HCT116 (cell line): ENCODE measurements around the gene ALDH7A1. TPM values are rescaled to one million over a fixed set of nuclear protein-coding genes. Genes with fewer than 3 reads are reported as not detected.

Experiments used
- ATAC-seq: fragments of 200-7000 bp; cut with Tn5 transposase; 2 replicates; pipeline ENCODE4 v1.9.1; 2020; ENCODE audit warnings: mild to moderate bottlenecking, moderate library complexity
- BruUV-seq: library from RNA; stranded (reverse); fragments of 400-500 nt; replicated peaks from 2 replicates; lab custom pipeline; 2021; lab: Mats Ljungman, UMichigan
- CTCF ChIA-PET: fragments of 300-600 bp; sonication (Branson Sonifier 250); formaldehyde crosslinking; loops from one replicate; lab custom pipeline; 2021; ENCODE audit warnings: antibody characterized with exemption; lab: Charles Lee
- POLR2A ChIA-PET: fragments of 300-600, 350-600 bp; sonication (Branson Sonifier 250); formaldehyde crosslinking; loops from one replicate; lab custom pipeline; 2021; ENCODE audit warnings: antibody characterized with exemption; lab: Charles Lee
- RAD21 ChIA-PET, 2 experiments: fragments of 300-600 bp; sonication (Branson Sonifier 250); formaldehyde crosslinking; loops; one replicate each; lab custom pipeline; 2023; ENCODE audit warnings: low total read pairs in 2 of 2; ENCODE audit not compliant: uncharacterized antibody in 2 of 2, unreplicated experiment in 2 of 2, low non-redundant PET in 1 of 2; lab: Charles Lee
- DNase-seq: peaks from one replicate; pipeline ENCODE4 v3.0.0-alpha.2; 2010; ENCODE audit warnings: low read depth, low spot score
- H2AFZ ChIP-seq: fragments of 200-600 bp; shearing (Covaris generic), sonication (generic); 2 replicates; pipeline ENCODE4 v1.6.1; 2017; ENCODE audit warnings: low read depth, mixed run types, mixed read lengths, antibody characterized with exemption, low read length; ENCODE audit not compliant: poor library complexity, severe bottlenecking
- H3K27ac ChIP-seq: 2 replicates; pipeline ENCODE4 v1.5.1; 2012; ENCODE audit warnings: low read depth, low read length
- H3K27me3 ChIP-seq: fragments of 200-600 bp; sonication (generic); 2 replicates; pipeline ENCODE4 v1.6.1; 2016; ENCODE audit warnings: mixed run types, low read length, mixed read lengths; ENCODE audit not compliant: insufficient read depth
- H3K36me3 ChIP-seq, 2 experiments: fragments of 200-500 bp in 1 of 2; fragments of 200-600 bp in 1 of 2; sonication (Bioruptor generic) in 1 of 2; sonication (generic) in 1 of 2; 2 replicates each; pipeline versions ENCODE4 v1.5.1 to v1.6.1; 2014 to 2016; ENCODE audit warnings: low read length in 2 of 2, inconsistent platforms in 1 of 2, mixed read lengths in 1 of 2, mixed run types in 1 of 2; ENCODE audit not compliant: insufficient read depth in 2 of 2, control insufficient read depth in 1 of 2
- H3K4me1 ChIP-seq, 2 experiments: fragments of 200-600 bp in 1 of 2; sonication (generic) in 1 of 2; 2 replicates each; pipeline versions ENCODE4 v1.5.1 to v1.6.1; 2012 to 2017; ENCODE audit warnings: low read length in 2 of 2, inconsistent platforms in 1 of 2, mild to moderate bottlenecking in 1 of 2, mixed read lengths in 1 of 2, mixed run types in 1 of 2, moderate library complexity in 1 of 2; ENCODE audit not compliant: insufficient read depth in 2 of 2, control insufficient read depth in 1 of 2
- H3K4me2 ChIP-seq: fragments of 200-600 bp; sonication (generic); 2 replicates; pipeline ENCODE4 v1.6.1; 2017; ENCODE audit warnings: mixed run types, low read length, mixed read lengths
- H3K4me3 ChIP-seq, 2 experiments: fragments of 200-600 bp in 1 of 2; sonication (generic) in 1 of 2; replicated peaks in 1 of 2; 2 replicates each; pipeline ENCODE4 v1.5.1; 2011 to 2016; ENCODE audit warnings: low read length in 2 of 2, control low read depth in 1 of 2, low read depth in 1 of 2, mild to moderate bottlenecking in 1 of 2, mixed read lengths in 1 of 2, mixed run types in 1 of 2
- H3K79me2 ChIP-seq: fragments of 200-600 bp; sonication (generic); 2 replicates; pipeline ENCODE4 v1.6.1; 2017; ENCODE audit warnings: mild to moderate bottlenecking, mixed run types, low read length, moderate library complexity, mixed read lengths; ENCODE audit not compliant: insufficient read depth
- H3K9ac ChIP-seq: fragments of 200-600 bp; sonication (generic); 2 replicates; pipeline ENCODE4 v1.6.1; 2016; ENCODE audit warnings: low read length, mixed read lengths
- H3K9me2 ChIP-seq: fragments of 200-600 bp; sonication (generic), shearing (Covaris generic); 2 replicates; pipeline ENCODE4 v1.6.1; 2017; ENCODE audit warnings: mixed run types, mild to moderate bottlenecking, moderate library complexity; ENCODE audit not compliant: insufficient read depth
- H3K9me3 ChIP-seq, 2 experiments: fragments of 200-500 bp in 1 of 2; fragments of 200-600 bp in 1 of 2; sonication (Bioruptor generic) in 1 of 2; sonication (generic) in 1 of 2; 2 replicates each; pipeline ENCODE4 v1.6.1; 2014 to 2017; ENCODE audit warnings: low read length in 2 of 2, mixed read lengths in 2 of 2, inconsistent platforms in 1 of 2, low read depth in 1 of 2, mild to moderate bottlenecking in 1 of 2, mixed run types in 1 of 2, moderate library complexity in 1 of 2; ENCODE audit not compliant: control insufficient read depth in 1 of 2, insufficient read depth in 1 of 2
- H4K20me1 ChIP-seq: fragments of 200-600 bp; sonication (generic), shearing (Covaris generic); 2 replicates; pipeline ENCODE4 v1.6.1; 2017; ENCODE audit warnings: mixed run types, mild to moderate bottlenecking, moderate library complexity; ENCODE audit not compliant: insufficient read depth
- CBX3 ChIP-seq: IDR thresholded peaks from 2 replicates; pipeline ENCODE4 v1.6.1; 2012; ENCODE audit warnings: low read depth
- CEBPB ChIP-seq: IDR thresholded peaks from 2 replicates; pipeline ENCODE4 v1.6.1; 2012; ENCODE audit warnings: low read depth
- CTCF ChIP-seq, 3 experiments: fragments of 200-600 bp in 1 of 3; sonication (generic) in 1 of 3; IDR thresholded peaks in 2 of 3; conservative IDR thresholded peaks in 1 of 3; 2 replicates each; pipeline ENCODE4 v1.5.1; 2012 to 2017; ENCODE audit warnings: low read depth in 2 of 3, low read length in 2 of 3, antibody characterized with exemption in 1 of 3, borderline replicate concordance in 1 of 3, control low read depth in 1 of 3, mild to moderate bottlenecking in 1 of 3, mixed read lengths in 1 of 3, mixed run types in 1 of 3, moderate library complexity in 1 of 3; ENCODE audit not compliant: insufficient read depth in 1 of 3
- EGR1 ChIP-seq: IDR thresholded peaks from 2 replicates; pipeline ENCODE4 v1.6.1; 2012; ENCODE audit warnings: low read depth
- ELF1 ChIP-seq: IDR thresholded peaks from 2 replicates; pipeline ENCODE4 v1.6.1; 2012; ENCODE audit warnings: low read depth, borderline replicate concordance
- EZH2 ChIP-seq: fragments of 200-600 bp; sonication (generic); IDR thresholded peaks from 2 replicates; pipeline ENCODE4 v1.6.1; 2017; ENCODE audit warnings: antibody characterized with exemption, mixed run types
- EZH2phosphoT487 ChIP-seq: fragments of 200-600 bp; IDR thresholded peaks from 2 replicates; pipeline ENCODE4 v1.6.1; 2018; ENCODE audit warnings: antibody characterized with exemption, borderline replicate concordance
- MAX ChIP-seq: IDR thresholded peaks from 2 replicates; pipeline ENCODE4 v1.6.1; 2012
- POLR2AphosphoS5 ChIP-seq: IDR thresholded peaks from 2 replicates; pipeline ENCODE4 v1.6.1; 2011; ENCODE audit warnings: mild to moderate bottlenecking, low read depth, low read length, moderate library complexity
- SIN3A ChIP-seq: IDR thresholded peaks from 2 replicates; pipeline ENCODE4 v1.6.1; 2012; ENCODE audit warnings: low read depth
- SP1 ChIP-seq: IDR thresholded peaks from 2 replicates; pipeline ENCODE4 v1.6.1; 2012; ENCODE audit warnings: low read depth
- SRF ChIP-seq: IDR thresholded peaks from 2 replicates; pipeline ENCODE4 v1.6.1; 2012; ENCODE audit warnings: low read depth
- TCF7L2 ChIP-seq: IDR thresholded peaks from 2 replicates; pipeline ENCODE4 v1.7.0; 2011; ENCODE audit warnings: borderline replicate concordance, inconsistent platforms; ENCODE audit not compliant: insufficient read depth, insufficient read length; ENCODE audit errors: extremely low read depth
- ZNF274 ChIP-seq: fragments of 200-500 bp; sonication (Bioruptor generic); IDR thresholded peaks from 2 replicates; pipeline ENCODE4 v1.6.1; 2014; ENCODE audit warnings: mild to moderate bottlenecking, low read depth, low read length, inconsistent platforms
- intact Hi-C: fragments of 100-400 bp; cut with micrococcal nuclease; formaldehyde crosslinking; loops from 2 replicates; pipeline ENCODE4 v1.10.0; 2022
- total RNA-seq: library from RNA; stranded (reverse); gene quantifications from one replicate; pipeline ENCODE4 v1.2.1, GENCODE V29; 2021; ENCODE audit not compliant: unreplicated experiment
- TF ChIP-seq, protein P1 (sequence below): IDR thresholded peaks from 2 replicates; pipeline ENCODE4 v1.6.1; 2011; ENCODE audit warnings: mild to moderate bottlenecking, low read length, moderate library complexity; ENCODE audit not compliant: insufficient replicate concordance; ENCODE audit errors: extremely low read depth

The ALDH7A1 gene
- total RNA-seq, 1 experiment from 2014 or later: 93.2 TPM

GRCh38 chr5:126481243-126481642 lies 113.8 kb downstream of the ALDH7A1 start:
- BruUV-seq: no TSS peak
- RAD21 ChIA-PET: no interaction called here

More at GRCh38 chr5:126481243-126481642, 113.8 kb downstream of the ALDH7A1 start:
- no peaks in the 10 kb centered on the region for H3K79me2 ChIP-seq
- no peak overlapping the region for H3K27ac ChIP-seq
- no peak overlapping the region for H3K4me2 ChIP-seq
- no peak for TF ChIP-seq EGR1
- no peak for TF ChIP-seq ELF1
- no peak for TF ChIP-seq POLR2AphosphoS5
- TF ChIP-seq CBX3: no peak
- TF ChIP-seq TCF7L2: no peak
- TF ChIP-seq EZH2phosphoT487: no peak
- TF ChIP-seq CTCF (IDR thresholded peaks at IDR 0.05 in 2 of 3, conservative IDR thresholded peaks at IDR 0.05 in 1 of 3; ENCODE audit: borderline replicate concordance in 1 of 3, insufficient read depth in 1 of 3, low read depth in 2 of 3, low read length in 2 of 3): no peak
- TF ChIP-seq, protein P1, sequence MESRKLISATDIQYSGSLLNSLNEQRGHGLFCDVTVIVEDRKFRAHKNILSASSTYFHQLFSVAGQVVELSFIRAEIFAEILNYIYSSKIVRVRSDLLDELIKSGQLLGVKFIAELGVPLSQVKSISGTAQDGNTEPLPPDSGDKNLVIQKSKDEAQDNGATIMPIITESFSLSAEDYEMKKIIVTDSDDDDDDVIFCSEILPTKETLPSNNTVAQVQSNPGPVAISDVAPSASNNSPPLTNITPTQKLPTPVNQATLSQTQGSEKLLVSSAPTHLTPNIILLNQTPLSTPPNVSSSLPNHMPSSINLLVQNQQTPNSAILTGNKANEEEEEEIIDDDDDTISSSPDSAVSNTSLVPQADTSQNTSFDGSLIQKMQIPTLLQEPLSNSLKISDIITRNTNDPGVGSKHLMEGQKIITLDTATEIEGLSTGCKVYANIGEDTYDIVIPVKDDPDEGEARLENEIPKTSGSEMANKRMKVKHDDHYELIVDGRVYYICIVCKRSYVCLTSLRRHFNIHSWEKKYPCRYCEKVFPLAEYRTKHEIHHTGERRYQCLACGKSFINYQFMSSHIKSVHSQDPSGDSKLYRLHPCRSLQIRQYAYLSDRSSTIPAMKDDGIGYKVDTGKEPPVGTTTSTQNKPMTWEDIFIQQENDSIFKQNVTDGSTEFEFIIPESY: no peak
- no peak for TF ChIP-seq ZNF274
- TF ChIP-seq CEBPB: no peak
- no peak for TF ChIP-seq SRF
- TF ChIP-seq SP1: no peak
- no peak for TF ChIP-seq EZH2
- TF ChIP-seq MAX: no peak
- TF ChIP-seq SIN3A: no peak
- no peak overlapping the region for H3K9ac ChIP-seq
- no peaks in the 10 kb centered on the region for H3K4me1 ChIP-seq
- intact Hi-C loops: no loop called here
- DNase-seq (no peak), ATAC-seq (no peak)
- H3K9me2 ChIP-seq: no peaks in the 10 kb centered on the region
- no peaks in the 10 kb centered on the region for H3K27me3 ChIP-seq
- H4K20me1 ChIP-seq: no peaks in the 10 kb centered on the region
- H3K9me3 ChIP-seq: no peaks in the 10 kb centered on the region
- H3K4me3 ChIP-seq: no peak overlapping the region
- CTCF ChIA-PET: no interaction called here
- peaks cover under 1 to 15% of the 10 kb centered on the region in 2 experiments; a peak in 1 of 4 replicates for H3K36me3 ChIP-seq
- POLR2A ChIA-PET: no interaction called here
- H2AFZ ChIP-seq: no peak overlapping the region

Other genes starting within 250 kb of the ALDH7A1 start
- gene GRAMD2B, start 171.8 kb downstream of the ALDH7A1 start, total RNA-seq: 7.2 TPM
- gene PHAX, start 5.7 kb upstream of the ALDH7A1 start, total RNA-seq: 24.5 TPM
- gene LMNB1, start 181.9 kb upstream of the ALDH7A1 start, total RNA-seq: 150 TPM